Caco-2 (cell line): ENCODE data around the gene ARMC5. TPM values are rescaled to one million over a fixed set of nuclear protein-coding genes. Genes with fewer than 3 reads are reported as not detected.

Experiments used
- BruUV-seq: library from RNA; stranded (reverse); fragments of 400-500 nt; replicated peaks from 2 replicates; lab custom pipeline; 2021; lab: Mats Ljungman, UMichigan
- CTCF ChIA-PET: fragments of 300-600 bp; sonication (Branson Sonifier 250); formaldehyde crosslinking; loops from one replicate; lab custom pipeline; 2022; ENCODE audit warnings: antibody characterized with exemption; lab: Charles Lee
- POLR2A ChIA-PET: fragments of 300-600 bp; sonication (Branson Sonifier 250); formaldehyde crosslinking; loops from one replicate; lab custom pipeline; 2022; ENCODE audit warnings: antibody characterized with exemption; lab: Charles Lee
- DNase-seq, 2 experiments: peaks; one replicate each; pipeline versions ENCODE4 v3.0.0 to v3.0.0-alpha.2; 2020 to 2022
- H3K27me3 ChIP-seq: replicated peaks from 2 replicates; pipeline ENCODE4 v1.6.0; 2011; ENCODE audit warnings: low read length; ENCODE audit not compliant: control insufficient read depth, insufficient read depth
- H3K36me3 ChIP-seq: 2 replicates; pipeline ENCODE4 v1.5.1; 2011; ENCODE audit warnings: low read length; ENCODE audit not compliant: control insufficient read depth, insufficient read depth
- H3K4me1 ChIP-seq: fragments of 250-450 bp; sonication (Bioruptor Pico); 2 replicates; pipeline ENCODE4 v1.5.1; 2020; ENCODE audit warnings: mild to moderate bottlenecking
- H3K4me3 ChIP-seq: 2 replicates; pipeline ENCODE4 v1.5.1; 2011; ENCODE audit warnings: low read depth, mild to moderate bottlenecking, control low read depth, low read length
- H3K9me3 ChIP-seq: fragments of 250-450 bp; sonication (Bioruptor Pico); 2 replicates; pipeline ENCODE4 v1.5.1; 2020; ENCODE audit warnings: mild to moderate bottlenecking, moderate library complexity
- H3K27ac Mint-ChIP-seq: one replicate; pipeline ENCODE4 v1.8.0; 2022; ENCODE audit warnings: mixed read lengths; ENCODE audit not compliant: unreplicated experiment
- H3K27me3 Mint-ChIP-seq: one replicate; pipeline ENCODE4 v1.8.0; 2022; ENCODE audit warnings: mixed read lengths; ENCODE audit not compliant: insufficient read depth, unreplicated experiment
- H3K36me3 Mint-ChIP-seq: one replicate; pipeline ENCODE4 v1.8.0; 2022; ENCODE audit warnings: mild to moderate bottlenecking, mixed read lengths; ENCODE audit not compliant: insufficient read depth, unreplicated experiment
- H3K4me1 Mint-ChIP-seq: one replicate; pipeline ENCODE4 v1.8.0; 2022; ENCODE audit warnings: low read depth, mixed read lengths; ENCODE audit not compliant: unreplicated experiment
- H3K4me3 Mint-ChIP-seq: one replicate; pipeline ENCODE4 v1.8.0; 2022; ENCODE audit warnings: mild to moderate bottlenecking, moderate library complexity, mixed read lengths; ENCODE audit not compliant: unreplicated experiment
- H3K9me3 Mint-ChIP-seq: one replicate; pipeline ENCODE4 v1.8.0; 2022; ENCODE audit warnings: mixed read lengths; ENCODE audit not compliant: unreplicated experiment
- CTCF ChIP-seq, 2 experiments: fragments of 200-600 bp in 1 of 2; IDR thresholded peaks; 1 replicate in 1 of 2; 2 replicates in 1 of 2; pipeline versions ENCODE4 v1.5.1 to v1.8.0; 2011 to 2022; ENCODE audit warnings: antibody characterized with exemption in 1 of 2, control low read depth in 1 of 2, inconsistent platforms in 1 of 2, low read depth in 1 of 2, low read length in 1 of 2, mild to moderate bottlenecking in 1 of 2, moderate library complexity in 1 of 2; ENCODE audit not compliant: insufficient read depth in 1 of 2, severe bottlenecking in 1 of 2, unreplicated experiment in 1 of 2
- intact Hi-C: fragments of 100-400 bp; cut with micrococcal nuclease; formaldehyde crosslinking; loops from one replicate; pipeline ENCODE4 v1.10.0; 2022; ENCODE audit not compliant: unreplicated experiment
- total RNA-seq: library from RNA; stranded (reverse); gene quantifications from 2 replicates; pipeline ENCODE4 v1.2.3, GENCODE V29; 2022

The ARMC5 gene
- total RNA-seq, 1 experiment from 2014 or later: 10.2 TPM

DNA sequence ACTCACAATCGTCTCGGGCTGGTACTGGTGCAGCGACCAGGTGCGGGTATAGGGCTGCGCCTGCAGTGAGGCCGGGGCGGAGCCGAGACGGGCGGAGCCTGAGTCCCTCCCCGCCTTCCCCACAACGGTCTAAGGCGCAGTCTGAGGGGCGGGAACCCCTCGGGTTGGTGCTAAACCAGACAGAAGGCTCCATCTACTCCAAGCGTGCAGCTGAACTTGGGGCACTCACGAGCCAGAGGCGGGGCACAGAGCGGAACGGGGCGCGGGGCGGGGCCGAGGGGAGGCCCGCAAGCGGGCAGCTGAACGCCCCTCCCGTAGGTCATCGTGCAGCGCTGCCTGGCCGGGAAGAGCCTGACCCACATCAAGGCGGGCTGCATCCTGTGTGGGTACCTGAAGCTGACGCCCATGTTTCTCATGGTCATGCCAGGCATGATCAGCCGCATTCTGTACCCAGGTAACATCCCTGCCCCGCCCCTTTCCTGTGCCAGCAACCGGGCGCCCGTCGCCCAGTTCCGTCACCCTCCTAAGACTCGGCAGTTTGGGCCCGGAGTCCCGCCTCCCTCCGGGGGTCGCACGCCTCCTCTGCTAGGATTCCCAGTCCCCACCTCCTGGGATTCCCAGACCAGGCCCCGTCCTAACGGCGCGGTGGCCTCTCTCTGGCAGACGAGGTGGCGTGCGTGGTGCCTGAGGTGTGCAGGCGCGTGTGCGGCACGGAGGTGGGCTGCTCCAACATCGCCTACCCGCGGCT, 28.6 kb downstream of the ARMC5 start:
- H3K4me3 Mint-ChIP-seq: peak overlapping the region; percentile 82
- Histone ChIP-seq H3K9me3 (no peaks in the 10 kb centered on the region), H3K4me3 (peak overlapping the region; percentile 78), H3K36me3 (no peaks in the 10 kb centered on the region), H3K4me1 (peaks cover 18% of the 10 kb centered on the region), H3K27me3 (no peaks in the 10 kb centered on the region)
- H3K9me3 Mint-ChIP-seq: no peaks in the 10 kb centered on the region
- no peaks in the 10 kb centered on the region for H3K27me3 Mint-ChIP-seq
- no peak for TF ChIP-seq CTCF (IDR thresholded peaks at IDR 0.05; ENCODE audit: insufficient read depth in 1 of 2, low read depth in 1 of 2, low read length in 1 of 2, severe bottlenecking in 1 of 2, unreplicated experiment in 1 of 2)
- DNase-seq: peak; percentile 77 to 78
- BruUV-seq: no TSS peak
- no peak overlapping the region for H3K27ac Mint-ChIP-seq
- peaks cover 27% of the 10 kb centered on the region for H3K36me3 Mint-ChIP-seq
- intact Hi-C loops: no loop called here
- H3K4me1 Mint-ChIP-seq: no peaks in the 10 kb centered on the region
- ChIA-PET CTCF (no interaction called here), POLR2A (interaction anchor here (1.0 kb wide), 1 partner anchor 225 kb away, joined by 3 read pairs; a partner anchor contains a TSS)

- no peak for TF ChIP-seq CTCF (IDR thresholded peaks at IDR 0.05; ENCODE audit: insufficient read depth in 1 of 2, low read depth in 1 of 2, low read length in 1 of 2, severe bottlenecking in 1 of 2, unreplicated experiment in 1 of 2)
- H3K27me3 Mint-ChIP-seq: no peaks in the 10 kb centered on the region
- no peaks in the 10 kb centered on the region for H3K9me3 Mint-ChIP-seq
- H3K4me3 ChIP-seq: no peak overlapping the region; the same call in 1 of the 2 replicates
- H3K4me3 Mint-ChIP-seq: peak overlapping the region; percentile 24
- CTCF ChIA-PET: no interaction called here
- no peaks in the 10 kb centered on the region for H3K9me3 ChIP-seq
- BruUV-seq: no TSS peak
- H3K4me1 ChIP-seq: peaks cover 18% of the 10 kb centered on the region
- H3K36me3 ChIP-seq: peaks cover 2% of the 10 kb centered on the region; the same call in 1 of the 2 replicates
- POLR2A ChIA-PET: interaction anchor here (1.0 kb wide), 1 partner anchor 224 kb away, joined by 3 read pairs; a partner anchor contains a TSS
- intact Hi-C loops: no loop called here
- peaks cover 27% of the 10 kb centered on the region for H3K36me3 Mint-ChIP-seq
- H3K4me1 Mint-ChIP-seq: no peaks in the 10 kb centered on the region
- no peak for DNase-seq
- H3K27me3 ChIP-seq: no peaks in the 10 kb centered on the region
- H3K27ac Mint-ChIP-seq: no peak overlapping the region
Measured at GRCh38 chr16:31488468-31489297, 29.4 kb downstream of the ARMC5 start.

GRCh38 chr16:31489298-31489564, 29.9 kb downstream of the ARMC5 start:
- no peaks in the 10 kb centered on the region for H3K27me3 ChIP-seq
- Mint-ChIP-seq H3K4me1 (no peaks in the 10 kb centered on the region), H3K27me3 (no peaks in the 10 kb centered on the region), H3K9me3 (no peaks in the 10 kb centered on the region), H3K4me3 (peak overlapping the region; percentile 24), H3K27ac (no peak overlapping the region), H3K36me3 (peaks cover 27% of the 10 kb centered on the region)
- no peaks in the 10 kb centered on the region for H3K9me3 ChIP-seq
- TF ChIP-seq CTCF (IDR thresholded peaks at IDR 0.05; ENCODE audit: insufficient read depth in 1 of 2, low read depth in 1 of 2, low read length in 1 of 2, severe bottlenecking in 1 of 2, unreplicated experiment in 1 of 2): no peak
- ChIA-PET CTCF (no interaction called here), POLR2A (no interaction called here)
- no peak for DNase-seq
- no peak overlapping the region for H3K4me3 ChIP-seq
- peaks cover 13% of the 10 kb centered on the region for H3K4me1 ChIP-seq
- peaks cover 2% of the 10 kb centered on the region; the same call in 1 of the 2 replicates for H3K36me3 ChIP-seq
- intact Hi-C loops: no loop called here
- no TSS peak for BruUV-seq
